22Rv1 (cell line): ENCODE data around the gene COBLL1.

Experiments used
- H3K27ac ChIP-seq: fragments of 450-650 bp; 2 replicates; pipeline ENCODE4 v1.5.1; 2017
- ZFX ChIP-seq: fragments of 450-650 bp; IDR thresholded peaks from 2 replicates; pipeline ENCODE4 v1.6.1; 2017; ENCODE audit warnings: antibody characterized with exemption, borderline replicate concordance
- TF ChIP-seq, protein P1 (sequence below): fragments of 450-650 bp; IDR thresholded peaks from 2 replicates; pipeline ENCODE4 v1.5.1; 2017; ENCODE audit warnings: mild to moderate bottlenecking

The COBLL1 gene

DNA sequence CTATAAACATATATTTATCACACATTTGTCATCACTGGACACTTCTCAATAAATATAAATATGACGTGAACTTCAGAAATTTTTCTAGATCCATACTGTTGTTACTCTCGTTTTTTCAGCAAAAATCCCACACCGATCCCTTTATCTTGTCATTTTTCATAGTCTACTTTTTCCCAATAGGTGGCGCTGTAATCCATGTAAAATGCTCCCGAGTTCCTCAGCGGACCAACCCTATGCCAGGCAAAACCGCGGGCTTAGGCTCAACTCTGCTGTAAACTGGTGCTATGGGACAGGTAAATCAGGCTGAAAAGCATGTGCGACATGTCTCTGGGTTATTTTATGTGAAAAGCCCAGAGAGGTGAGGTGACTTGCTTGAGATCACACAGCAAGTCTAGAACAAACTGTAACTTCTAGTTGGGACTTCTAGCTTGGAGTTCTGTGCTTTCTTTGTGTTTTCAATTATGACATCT lies 104.0 kb downstream of the COBLL1 start:
- no peak overlapping the region for H3K27ac ChIP-seq
- TF ChIP-seq, protein P1, sequence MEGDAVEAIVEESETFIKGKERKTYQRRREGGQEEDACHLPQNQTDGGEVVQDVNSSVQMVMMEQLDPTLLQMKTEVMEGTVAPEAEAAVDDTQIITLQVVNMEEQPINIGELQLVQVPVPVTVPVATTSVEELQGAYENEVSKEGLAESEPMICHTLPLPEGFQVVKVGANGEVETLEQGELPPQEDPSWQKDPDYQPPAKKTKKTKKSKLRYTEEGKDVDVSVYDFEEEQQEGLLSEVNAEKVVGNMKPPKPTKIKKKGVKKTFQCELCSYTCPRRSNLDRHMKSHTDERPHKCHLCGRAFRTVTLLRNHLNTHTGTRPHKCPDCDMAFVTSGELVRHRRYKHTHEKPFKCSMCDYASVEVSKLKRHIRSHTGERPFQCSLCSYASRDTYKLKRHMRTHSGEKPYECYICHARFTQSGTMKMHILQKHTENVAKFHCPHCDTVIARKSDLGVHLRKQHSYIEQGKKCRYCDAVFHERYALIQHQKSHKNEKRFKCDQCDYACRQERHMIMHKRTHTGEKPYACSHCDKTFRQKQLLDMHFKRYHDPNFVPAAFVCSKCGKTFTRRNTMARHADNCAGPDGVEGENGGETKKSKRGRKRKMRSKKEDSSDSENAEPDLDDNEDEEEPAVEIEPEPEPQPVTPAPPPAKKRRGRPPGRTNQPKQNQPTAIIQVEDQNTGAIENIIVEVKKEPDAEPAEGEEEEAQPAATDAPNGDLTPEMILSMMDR = peak; percentile 63
- TF ChIP-seq ZFX = no peak

DNA sequence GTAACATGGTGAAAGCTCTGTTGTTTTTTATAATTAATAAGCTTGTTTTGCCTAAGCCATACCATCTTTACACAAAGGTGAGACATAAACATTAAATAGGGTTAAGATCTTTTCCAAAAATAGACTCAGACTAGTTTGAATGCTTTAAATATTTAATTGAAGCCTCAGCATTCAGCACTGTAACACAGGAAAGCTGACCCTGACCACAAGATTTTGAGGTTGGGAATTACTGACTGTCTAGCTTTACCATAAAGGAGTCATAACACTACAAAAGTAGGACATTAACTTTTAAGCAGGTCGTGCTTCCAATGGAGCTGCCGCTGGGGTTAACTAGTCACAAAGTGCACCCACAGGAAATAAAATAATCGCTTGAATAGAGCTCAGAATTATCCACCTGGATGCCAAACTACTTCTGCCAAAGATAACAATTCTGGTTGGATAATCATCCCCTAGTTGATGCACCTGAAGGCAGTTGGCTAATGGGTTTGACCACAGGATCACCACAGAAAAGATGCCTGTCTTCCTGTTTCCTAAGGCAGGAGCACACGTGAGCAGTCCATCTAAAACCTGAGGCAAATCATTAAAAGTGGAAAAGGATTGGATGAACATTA lies 106.2 kb downstream of the COBLL1 start:
- no peak for TF ChIP-seq ZFX
- H3K27ac ChIP-seq = no peak overlapping the region

DNA sequence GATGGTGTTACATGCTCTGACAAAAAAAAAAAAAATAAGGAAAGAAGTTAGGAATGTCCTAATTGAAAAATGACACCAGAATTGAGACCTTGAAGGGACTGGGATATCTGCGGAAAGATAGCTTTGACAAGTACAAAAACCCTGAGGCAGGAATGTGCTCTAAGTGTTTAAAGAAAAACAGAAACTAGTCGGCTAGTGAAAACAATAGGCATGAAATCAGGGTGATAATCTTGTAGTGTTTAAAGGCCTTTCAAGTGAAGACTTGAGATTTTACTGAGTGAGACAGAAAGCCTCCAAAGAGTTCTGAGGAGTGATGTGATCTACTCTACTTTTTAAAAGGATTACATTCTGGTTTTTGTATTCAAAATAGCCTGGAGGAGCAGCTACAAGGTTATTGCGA lies 107.4 kb downstream of the COBLL1 start:
- no peak overlapping the region for H3K27ac ChIP-seq
- TF ChIP-seq, protein P1 = no peak
- TF ChIP-seq ZFX = no peak

DNA sequence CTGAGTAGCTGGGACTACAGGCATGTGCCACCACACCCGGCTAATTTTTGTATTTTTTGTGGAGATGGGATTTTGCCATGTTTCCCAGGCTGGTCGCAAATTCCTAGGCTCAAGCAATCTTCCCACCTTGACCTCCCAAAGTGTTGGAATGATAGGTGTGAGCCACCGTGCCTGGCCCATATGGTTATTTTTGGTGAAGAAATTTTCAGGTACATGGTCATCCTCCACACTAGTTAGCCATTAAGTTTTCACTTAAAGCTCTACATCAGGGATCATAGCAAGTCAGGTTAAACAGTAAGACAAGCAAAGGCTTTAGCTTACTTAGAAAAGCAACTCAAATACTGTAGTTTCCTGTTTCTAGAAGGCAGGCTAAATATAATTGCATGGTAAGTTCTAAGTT lies 116.1 kb downstream of the COBLL1 start:
- TF ChIP-seq, protein P1 = no peak
- TF ChIP-seq ZFX = no peak
- H3K27ac ChIP-seq = no peak overlapping the region

DNA sequence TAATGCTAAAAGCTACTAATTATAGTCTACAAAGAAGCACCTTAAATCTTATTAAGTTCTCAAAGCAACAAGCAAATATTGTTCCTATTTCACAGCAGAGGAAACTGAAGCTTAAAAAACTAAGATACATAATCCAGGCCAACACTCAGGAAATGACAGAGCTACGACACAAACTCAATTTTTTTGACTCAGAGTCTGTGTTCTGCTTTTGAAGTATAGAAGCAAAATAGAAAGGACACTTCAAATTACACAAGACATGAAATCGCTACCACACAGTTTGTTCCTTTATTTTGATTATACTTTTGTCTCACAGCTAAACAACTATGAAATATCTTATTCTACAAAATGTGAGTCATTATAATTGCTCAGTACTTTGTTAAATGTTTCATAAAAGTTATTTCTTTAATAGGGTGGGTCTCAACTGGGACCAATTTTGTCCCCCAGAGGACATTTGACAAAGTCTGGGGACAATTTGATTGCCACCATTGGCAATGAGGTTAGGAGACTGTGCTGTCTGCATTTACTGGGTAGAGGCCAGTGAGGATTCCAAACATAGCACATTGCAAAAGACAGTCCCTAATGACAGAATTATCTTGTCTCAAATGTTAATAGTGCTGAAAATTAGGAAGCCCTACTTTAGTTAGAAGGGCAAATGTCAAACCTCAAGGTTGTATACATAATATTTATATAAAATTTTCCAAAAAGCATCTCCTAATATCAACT lies 118.8 kb downstream of the COBLL1 start:
- TF ChIP-seq, protein P1 = no peak
- no peak for TF ChIP-seq ZFX
- H3K27ac ChIP-seq = no peak overlapping the region

DNA sequence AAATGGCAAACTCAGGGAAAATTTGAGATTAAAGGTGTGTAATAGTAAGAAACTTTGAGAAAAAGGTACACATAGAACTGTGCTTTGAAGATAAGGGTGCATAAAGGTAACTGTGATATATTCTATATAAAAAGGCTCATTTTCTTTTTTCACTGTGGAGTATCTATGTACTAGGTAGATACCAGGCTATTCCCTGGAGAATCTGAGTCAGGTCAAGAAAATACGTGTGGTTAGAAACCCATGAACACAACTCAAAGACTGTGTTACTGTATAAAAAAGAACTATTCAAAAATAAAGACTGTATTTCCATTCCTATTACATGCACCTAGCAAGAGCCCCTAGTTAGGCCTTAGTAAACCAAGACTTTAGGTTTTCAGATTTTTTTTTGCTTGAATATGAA lies 120.2 kb downstream of the COBLL1 start:
- no peak overlapping the region for H3K27ac ChIP-seq
- TF ChIP-seq, protein P1 = no peak
- TF ChIP-seq ZFX = no peak

DNA sequence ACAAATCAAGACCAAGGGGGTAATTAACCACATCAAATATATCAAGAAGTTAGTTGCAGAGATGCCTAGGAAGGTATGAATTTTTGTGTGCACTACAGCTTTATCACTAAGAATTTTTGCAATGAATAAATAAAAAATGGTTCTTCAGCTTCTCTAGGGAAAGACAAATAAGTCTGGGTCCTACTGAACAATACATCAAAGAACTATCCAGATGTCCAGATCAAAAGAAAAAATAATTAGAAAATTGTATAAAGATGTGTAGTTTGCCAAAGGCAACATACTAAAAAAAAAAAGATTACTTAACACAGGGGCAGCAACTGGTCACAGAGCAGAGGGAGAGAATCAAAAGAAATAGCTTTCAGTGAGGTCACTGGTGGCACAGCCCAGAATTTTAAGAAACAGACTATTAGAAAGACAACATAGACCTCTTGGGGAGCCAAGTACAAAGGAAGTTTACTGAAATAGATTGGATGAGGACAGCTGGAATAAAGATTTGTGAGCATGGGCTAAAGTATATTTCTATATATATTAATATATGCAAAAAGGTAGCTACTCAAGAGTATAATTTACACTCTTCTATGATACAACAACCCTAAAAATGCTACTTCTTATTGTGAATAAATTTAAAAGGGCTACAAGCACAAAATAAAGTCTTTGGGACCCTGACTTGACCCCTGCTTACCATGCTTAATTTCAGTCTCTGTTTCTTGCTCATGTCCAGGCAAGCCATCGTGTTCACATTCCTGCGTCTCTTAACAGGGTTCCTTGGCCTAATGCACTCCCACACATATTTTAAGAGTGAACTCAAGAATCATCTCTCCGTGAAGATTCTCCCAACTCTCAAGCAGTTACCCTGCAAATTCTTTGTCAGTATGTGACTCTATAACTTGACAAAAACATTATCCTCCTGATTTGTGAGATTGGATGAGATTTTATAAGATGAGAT lies 121.4 kb downstream of the COBLL1 start:
- TF ChIP-seq ZFX = no peak
- TF ChIP-seq, protein P1 = no peak
- H3K27ac ChIP-seq = no peak overlapping the region
